Stimulated activated naive CD8-positive, alpha-beta T cell treated with anti-CD3 and anti-CD28 coated beads, Interleukin-15, Interleukin-2, amounts not matched to agents 100 U/mL and 50 U/mL, for 24 hours (primary cell): ENCODE data around the gene SLC38A5.

ENCODE experiments used
- ATAC-seq: fragments of 150-1000 bp; cut with Tn5 transposase; one replicate; pipeline ENCODE4 v1.10.0; 2021
- DNase-seq: peaks from one replicate; pipeline ENCODE4 v3.0.0; 2021

Gene SLC38A5

GRCh38 chrX:48491809-48492208 is 21.7 kb upstream of the SLC38A5 start:
- ATAC-seq: no peak
- no peak for DNase-seq

- DNase-seq: no peak
- ATAC-seq: no peak
Observed at GRCh38 chrX:48490661-48491060, 20.6 kb upstream of the SLC38A5 start.

GRCh38 chrX:48489892-48490291 is 19.8 kb upstream of the SLC38A5 start:
- ATAC-seq (no peak), DNase-seq (no peak)

DNA sequence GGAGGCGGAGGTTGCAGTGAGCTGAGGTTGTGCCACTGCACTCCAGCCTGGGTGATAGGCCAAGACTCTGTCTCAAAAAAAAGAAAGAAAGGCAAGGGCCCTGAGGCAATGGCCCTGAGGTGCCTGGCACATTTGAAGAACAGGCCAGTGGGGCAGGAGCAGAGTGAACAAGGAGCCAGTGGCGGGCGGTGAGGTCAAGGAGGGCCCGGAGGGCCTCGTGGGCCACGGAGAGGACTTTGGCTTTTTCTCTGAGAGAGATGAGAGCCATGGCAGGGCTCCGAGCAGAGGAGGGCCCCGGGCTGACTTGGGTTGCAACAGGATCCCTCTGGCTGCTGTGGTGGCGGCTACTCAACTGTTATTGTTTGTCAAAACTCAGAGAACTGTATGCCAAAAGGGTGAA is 19.2 kb upstream of the SLC38A5 start:
- no peak for DNase-seq
- ATAC-seq: no peak

DNA sequence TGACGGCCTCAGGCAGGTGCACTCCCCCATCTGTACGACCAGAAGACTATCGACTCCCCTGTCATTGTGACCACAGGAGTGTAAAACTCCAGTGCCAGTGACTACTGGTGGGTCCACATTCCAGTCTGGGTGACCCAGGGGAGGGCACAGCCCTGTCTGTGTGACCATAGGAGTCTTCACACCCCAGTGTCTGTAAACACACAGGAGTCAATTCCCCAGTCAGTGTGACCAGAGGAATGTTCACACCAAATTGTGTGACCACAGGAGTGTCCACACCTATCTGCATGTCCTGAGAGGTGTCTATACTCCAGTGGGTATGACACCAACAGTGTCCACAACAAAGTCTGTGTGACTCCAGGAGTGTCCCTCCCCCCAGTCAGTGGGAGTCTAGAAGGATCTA is 18.0 kb upstream of the SLC38A5 start:
- DNase-seq (no peak), ATAC-seq (no peak)

DNA sequence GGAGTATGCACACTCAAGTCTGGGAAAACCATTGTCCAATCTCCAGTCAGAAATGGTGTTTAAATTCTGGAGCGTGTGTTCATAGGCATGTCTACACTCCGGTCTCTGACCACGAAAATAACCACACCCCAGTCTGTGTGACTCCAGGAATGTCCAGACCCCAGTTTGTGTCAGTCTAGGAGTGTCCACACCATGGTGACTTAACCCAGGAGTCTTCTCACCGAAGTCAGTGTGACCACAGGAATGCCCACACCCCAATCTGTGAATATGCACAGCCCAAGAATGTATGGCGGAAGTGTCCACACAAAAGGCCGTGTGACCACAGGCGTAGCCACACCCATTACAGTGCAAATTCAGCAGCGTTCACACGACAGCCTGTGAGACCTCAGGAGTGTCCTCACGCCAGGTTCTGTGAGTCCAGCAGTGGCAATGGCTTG is 17.3 kb upstream of the SLC38A5 start:
- ATAC-seq (peak; percentile 9), DNase-seq (no peak)

DNA sequence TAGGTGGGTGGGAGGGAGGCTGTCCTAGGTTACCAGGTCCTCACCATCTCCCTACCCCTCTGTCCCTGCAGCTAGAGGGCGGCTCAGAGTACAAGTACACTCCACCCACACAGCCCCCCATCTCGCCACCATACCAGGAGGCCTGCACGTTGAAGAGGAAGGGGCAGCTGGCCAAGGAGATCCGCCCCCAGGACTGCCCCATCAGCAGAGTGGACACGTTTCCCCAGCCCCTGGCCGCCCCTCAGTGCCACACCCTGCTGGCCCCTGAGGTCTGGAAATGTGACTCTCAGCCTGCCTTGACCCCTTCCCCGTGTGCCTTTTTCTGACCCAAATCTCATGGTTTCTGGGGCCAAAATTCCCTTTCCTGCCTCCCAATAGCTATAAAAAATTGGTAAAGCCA is 12.5 kb upstream of the SLC38A5 start:
- ATAC-seq: no peak
- no peak for DNase-seq

GRCh38 chrX:48480583-48480982 is 10.5 kb upstream of the SLC38A5 start:
- DNase-seq: no peak
- ATAC-seq: no peak

- DNase-seq (no peak), ATAC-seq (no peak)
Observed at GRCh38 chrX:48480142-48480541, 10.1 kb upstream of the SLC38A5 start.

- ATAC-seq (no peak), DNase-seq (no peak)
Observed at GRCh38 chrX:48478806-48479205, 8.7 kb upstream of the SLC38A5 start.

- DNase-seq: no peak
- ATAC-seq: no peak
Observed at GRCh38 chrX:48477960-48478755, 8.1 kb upstream of the SLC38A5 start.

DNA sequence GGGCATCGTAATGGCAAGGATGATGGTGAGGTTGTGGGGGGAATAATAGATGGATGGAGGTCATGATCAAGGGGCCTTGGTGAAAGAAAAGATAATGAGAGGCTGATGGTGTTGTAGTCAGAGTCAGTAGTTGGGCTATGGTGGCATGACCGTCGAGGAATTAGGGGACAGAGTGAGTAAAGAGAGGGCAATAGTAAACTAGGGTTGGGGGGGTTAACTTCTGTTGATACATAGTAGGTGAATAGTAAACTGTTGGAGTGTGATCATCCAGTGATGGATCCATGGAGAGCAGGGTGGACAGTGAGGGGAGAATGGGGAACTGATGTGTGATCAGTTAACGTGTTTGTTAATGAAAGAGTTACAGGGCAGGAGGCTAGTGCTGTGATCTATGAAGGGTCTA is 6.9 kb upstream of the SLC38A5 start:
- no peak for DNase-seq

GRCh38 chrX:48475774-48476577 is 5.9 kb upstream of the SLC38A5 start, which contains the start of gene FTSJ1:
Gene FTSJ1, plus strand, starts transcription at chrX:48476199. Its CDS starts 1,849 bp downstream, at chrX:48478048.
- peak; percentile 77 for DNase-seq

More for the DNA sequence above, 6.9 kb upstream of the SLC38A5 start:
- ATAC-seq: no peak

GRCh38 chrX:48475296-48475695 is 5.2 kb upstream of the SLC38A5 start:
- ATAC-seq (no peak), DNase-seq (peak; percentile 31)

More at GRCh38 chrX:48475774-48476577, 5.9 kb upstream of the SLC38A5 start, which contains the start of gene FTSJ1:
- ATAC-seq: peak; percentile 89

GRCh38 chrX:48474581-48474980 is 4.5 kb upstream of the SLC38A5 start:
- no peak for DNase-seq

DNA sequence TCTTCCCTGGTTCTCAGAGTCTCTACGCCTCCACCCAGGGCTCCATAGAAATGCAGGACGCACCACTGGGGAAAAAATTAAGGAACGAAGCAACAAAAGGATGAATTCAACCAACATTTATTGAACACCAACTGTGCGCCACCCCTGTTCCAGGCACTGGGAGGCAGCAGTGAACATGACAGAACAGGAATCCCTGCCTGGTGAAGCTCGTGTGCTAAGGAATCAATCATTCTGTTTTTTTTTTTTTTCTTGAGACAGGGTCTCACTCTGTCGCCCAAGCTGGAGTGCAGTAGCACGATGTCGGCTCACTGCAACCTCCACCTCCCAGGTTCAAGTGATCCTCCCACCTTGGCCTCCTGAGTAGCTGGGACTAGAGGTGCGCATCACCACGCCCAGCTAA is 4.1 kb upstream of the SLC38A5 start:
- DNase-seq: no peak
- ATAC-seq: no peak

More at GRCh38 chrX:48474581-48474980, 4.5 kb upstream of the SLC38A5 start:
- ATAC-seq: no peak

GRCh38 chrX:48473704-48473990 is 3.6 kb upstream of the SLC38A5 start:
- ATAC-seq (no peak), DNase-seq (no peak)

DNA sequence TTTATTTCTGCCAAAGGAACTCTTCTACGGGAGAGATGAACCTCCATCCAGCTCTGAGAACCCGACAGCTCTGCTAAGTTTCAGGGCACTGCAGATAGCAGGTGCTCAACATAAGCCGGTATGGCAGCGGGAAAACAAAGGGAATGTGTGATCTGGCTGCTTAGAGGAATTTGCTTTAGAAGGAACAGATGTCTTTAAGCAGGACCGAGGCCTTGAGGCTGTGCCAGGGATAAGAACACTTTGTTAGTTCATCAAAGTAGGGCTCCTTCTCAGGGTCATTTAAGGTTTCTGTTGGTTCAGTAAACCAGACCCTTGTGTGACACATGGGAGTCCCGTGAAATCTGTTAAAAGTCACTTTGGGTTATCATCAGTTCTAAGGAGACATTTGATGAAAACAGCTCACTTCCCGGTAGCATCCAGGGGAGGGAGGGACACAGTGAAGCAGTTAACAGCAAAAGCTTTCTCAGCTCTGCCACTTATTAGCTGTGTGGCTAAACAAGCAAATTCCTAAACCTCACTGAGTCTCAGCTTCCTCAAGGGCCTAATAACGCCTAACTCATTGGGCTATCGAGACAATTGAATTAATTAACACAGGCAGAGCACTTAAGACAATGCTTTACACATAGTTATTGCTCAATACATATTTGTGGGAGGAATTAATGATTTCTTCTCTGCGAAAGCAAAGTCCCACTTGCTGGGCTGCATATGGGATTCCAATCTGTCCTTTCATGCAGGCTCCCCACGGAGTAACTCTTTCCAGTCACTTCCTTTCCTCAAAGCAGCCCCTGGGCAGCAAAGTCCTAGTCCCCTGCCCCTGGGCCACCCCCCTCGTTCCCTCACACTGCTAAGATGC is 3.0 kb upstream of the SLC38A5 start:
- DNase-seq: no peak
- ATAC-seq: no peak

- DNase-seq (no peak), ATAC-seq (no peak)
Observed at GRCh38 chrX:48472225-48472624, 2.2 kb upstream of the SLC38A5 start.

GRCh38 chrX:48471504-48471903 is 1.4 kb upstream of the SLC38A5 start:
- ATAC-seq (no peak), DNase-seq (no peak)

GRCh38 chrX:48470833-48471118 is 716 bp upstream of the SLC38A5 start:
- ATAC-seq (no peak), DNase-seq (no peak)
